ENCODE data around the gene ADH4. TPM values are rescaled to one million over a fixed set of nuclear protein-coding genes. Genes with fewer than 3 reads are reported as not detected.

ADH4 gene
- total RNA-seq, 1 experiment from 2014 or later, result 0.25 TPM

GRCh38 chr4:99186029-99186428 lies 41.9 kb upstream of the ADH4 start:
- Histone ChIP-seq H3K9me2 (ENCODE audit: insufficient read depth) (no peaks in the 10 kb centered on the region), H4K20me1 (ENCODE audit: insufficient read depth) (no peaks in the 10 kb centered on the region), H3K27ac (ENCODE audit: low read depth, low read length) (no peak overlapping the region), H3K36me3 (ENCODE audit: control insufficient read depth in 1 of 2, insufficient read depth in 2 of 2, low read length in 2 of 2) (no peaks in the 10 kb centered on the region), H3K9me3 (ENCODE audit: control insufficient read depth in 1 of 2, insufficient read depth in 1 of 2, low read depth in 1 of 2, low read length in 2 of 2) (no peaks in the 10 kb centered on the region), H3K27me3 (ENCODE audit: insufficient read depth, low read length) (no peaks in the 10 kb centered on the region), H3K79me2 (ENCODE audit: insufficient read depth, low read length) (no peaks in the 10 kb centered on the region), H2AFZ (ENCODE audit: low read depth, low read length, poor library complexity, severe bottlenecking) (no peak overlapping the region), H3K4me2 (ENCODE audit: low read length) (no peak overlapping the region), H3K4me3 (replicated peaks in 1 of 2; ENCODE audit: low read depth in 1 of 2, low read length in 2 of 2) (no peak overlapping the region), H3K4me1 (ENCODE audit: control insufficient read depth in 1 of 2, insufficient read depth in 2 of 2, low read length in 2 of 2) (no peaks in the 10 kb centered on the region), H3K9ac (ENCODE audit: low read length) (no peak overlapping the region)
- CTCF ChIA-PET, result no interaction called here
- RAD21 ChIA-PET (ENCODE audit: low non-redundant PET in 1 of 2, low total read pairs in 2 of 2, uncharacterized antibody in 2 of 2, unreplicated experiment in 2 of 2), result no interaction called here
- TF ChIP-seq EZH2 (IDR thresholded peaks at IDR 0.05) (no peak), POLR2A (IDR thresholded peaks at IDR 0.05; ENCODE audit: borderline replicate concordance, extremely low read depth, insufficient read depth, insufficient read length) (no peak), SIN3A (IDR thresholded peaks at IDR 0.05; ENCODE audit: low read depth) (no peak), ZBTB33 (IDR thresholded peaks at IDR 0.05; ENCODE audit: extremely low read depth, insufficient replicate concordance, low read length) (no peak), POLR2AphosphoS5 (IDR thresholded peaks at IDR 0.05; ENCODE audit: low read depth, low read length) (no peak), SRF (IDR thresholded peaks at IDR 0.05; ENCODE audit: low read depth) (no peak), RAD21 (IDR thresholded peaks at IDR 0.05; ENCODE audit: low read depth) (no peak), ELF1 (IDR thresholded peaks at IDR 0.05; ENCODE audit: borderline replicate concordance, low read depth) (no peak), ATF3 (IDR thresholded peaks at IDR 0.05) (no peak), CTCF (IDR thresholded peaks at IDR 0.05 in 2 of 3, conservative IDR thresholded peaks at IDR 0.05 in 1 of 3; ENCODE audit: borderline replicate concordance in 1 of 3, insufficient read depth in 1 of 3, low read depth in 2 of 3, low read length in 2 of 3) (no peak), REST (IDR thresholded peaks at IDR 0.05; ENCODE audit: low read depth) (no peak), FOSL1 (IDR thresholded peaks at IDR 0.05; ENCODE audit: low read depth) (no peak), MAX (IDR thresholded peaks at IDR 0.05) (no peak), SP1 (IDR thresholded peaks at IDR 0.05; ENCODE audit: low read depth) (no peak), JUND (IDR thresholded peaks at IDR 0.05) (no peak), ZFX (IDR thresholded peaks at IDR 0.05) (no peak), ZNF274 (IDR thresholded peaks at IDR 0.05; ENCODE audit: low read depth, low read length) (no peak)
- BruUV-seq (replicated peaks), result no TSS peak
- no peak for DNase-seq (ENCODE audit: low read depth, low spot score)
- intact Hi-C loops (cut with micrococcal nuclease), result no loop called here
- no peak for ATAC-seq
- POLR2A ChIA-PET, result no interaction called here
